ENCODE measurements around the gene EVL. TPM values are rescaled to one million over a fixed set of nuclear protein-coding genes. Genes with fewer than 3 reads are reported as not detected.
"Not testable (repeated sequence)": the region's sequence is repeated elsewhere in the genome, so short reads cannot be mapped to it uniquely, and the experiment has no call there.

The EVL gene
- total RNA-seq, 2 experiments from 2014 or later = 660 to 678 TPM

DNA sequence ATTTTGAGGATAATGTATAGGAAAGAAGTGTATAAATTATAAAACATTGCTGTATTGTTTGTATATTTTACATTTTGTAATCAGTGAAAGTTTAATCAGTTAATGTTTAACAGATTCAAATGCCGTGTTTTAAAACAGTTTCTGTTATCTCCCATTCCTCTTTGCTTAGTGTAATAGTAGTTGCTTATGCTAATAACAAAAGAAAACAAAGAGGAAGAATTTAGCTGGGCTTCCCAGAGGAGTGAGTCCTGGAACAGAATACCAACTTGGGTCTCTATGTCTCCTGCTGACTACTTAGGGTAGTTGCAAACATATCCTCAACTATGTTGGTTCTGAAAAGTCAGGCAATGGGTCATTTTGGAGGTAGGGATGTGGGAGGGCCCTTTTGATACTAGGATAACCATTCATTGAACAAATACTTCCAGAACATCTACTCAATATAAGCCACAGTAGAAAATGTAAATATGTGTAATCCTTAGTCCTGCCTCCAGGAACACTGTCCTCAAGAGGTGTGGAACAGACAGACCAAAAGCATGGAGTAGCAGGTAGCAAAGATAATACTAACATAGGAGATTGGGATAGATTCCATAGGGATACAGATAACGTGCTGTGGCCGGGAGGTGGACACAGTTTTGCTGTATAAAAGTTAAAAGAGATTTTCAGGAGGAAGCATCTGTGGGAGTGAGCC is 36.1 kb upstream of the EVL start:
- Histone ChIP-seq H3K4me1 (ENCODE audit: insufficient read depth, low read length) (peaks cover 3% of the 10 kb centered on the region), H3K27ac (ENCODE audit: low read depth in 1 of 2, low read length in 2 of 2) (no peak overlapping the region), H3K27me3 (ENCODE audit: control insufficient read depth in 1 of 2, insufficient read depth in 2 of 2, low read length in 2 of 2) (no peaks in the 10 kb centered on the region), H3K36me3 (ENCODE audit: insufficient read depth, low read length) (no peaks in the 10 kb centered on the region), H3K4me3 (ENCODE audit: low read length) (no peak overlapping the region), H3K9me3 (ENCODE audit: control insufficient read depth in 1 of 2, insufficient read depth in 1 of 2, low read length in 2 of 2) (no peaks in the 10 kb centered on the region)
- DNase-seq (no peak), ATAC-seq (ENCODE audit: poor library complexity) (no peak)
- intact Hi-C loops (cut with DNase I, micrococcal nuclease) = no loop called here
- ChIA-PET POLR2A (no interaction called here), CTCF (no interaction called here)
- H3K36me3 Mint-ChIP-seq (ENCODE audit: low read depth) = no peaks in the 10 kb centered on the region
- H3K4me1 Mint-ChIP-seq (ENCODE audit: low read depth) = peaks cover 6% of the 10 kb centered on the region
- H3K9me3 Mint-ChIP-seq = no peaks in the 10 kb centered on the region
- no peak overlapping the region for H3K27ac Mint-ChIP-seq
- TF ChIP-seq, protein P1, sequence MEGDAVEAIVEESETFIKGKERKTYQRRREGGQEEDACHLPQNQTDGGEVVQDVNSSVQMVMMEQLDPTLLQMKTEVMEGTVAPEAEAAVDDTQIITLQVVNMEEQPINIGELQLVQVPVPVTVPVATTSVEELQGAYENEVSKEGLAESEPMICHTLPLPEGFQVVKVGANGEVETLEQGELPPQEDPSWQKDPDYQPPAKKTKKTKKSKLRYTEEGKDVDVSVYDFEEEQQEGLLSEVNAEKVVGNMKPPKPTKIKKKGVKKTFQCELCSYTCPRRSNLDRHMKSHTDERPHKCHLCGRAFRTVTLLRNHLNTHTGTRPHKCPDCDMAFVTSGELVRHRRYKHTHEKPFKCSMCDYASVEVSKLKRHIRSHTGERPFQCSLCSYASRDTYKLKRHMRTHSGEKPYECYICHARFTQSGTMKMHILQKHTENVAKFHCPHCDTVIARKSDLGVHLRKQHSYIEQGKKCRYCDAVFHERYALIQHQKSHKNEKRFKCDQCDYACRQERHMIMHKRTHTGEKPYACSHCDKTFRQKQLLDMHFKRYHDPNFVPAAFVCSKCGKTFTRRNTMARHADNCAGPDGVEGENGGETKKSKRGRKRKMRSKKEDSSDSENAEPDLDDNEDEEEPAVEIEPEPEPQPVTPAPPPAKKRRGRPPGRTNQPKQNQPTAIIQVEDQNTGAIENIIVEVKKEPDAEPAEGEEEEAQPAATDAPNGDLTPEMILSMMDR (IDR thresholded peaks at IDR 0.05) = no peak
- H3K4me3 Mint-ChIP-seq = no peak overlapping the region
- H3K27me3 Mint-ChIP-seq = no peaks in the 10 kb centered on the region

- H3K36me3 Mint-ChIP-seq (ENCODE audit: low read depth); H3K9me3 ChIP-seq (ENCODE audit: control insufficient read depth in 1 of 2, insufficient read depth in 1 of 2, low read length in 2 of 2); H3K4me1 Mint-ChIP-seq (ENCODE audit: low read depth); CTCF ChIA-PET; H3K27ac Mint-ChIP-seq; intact Hi-C loops (cut with DNase I, micrococcal nuclease); H3K27ac ChIP-seq (ENCODE audit: low read depth in 1 of 2, low read length in 2 of 2); DNase-seq; H3K9me3 Mint-ChIP-seq; H3K27me3 ChIP-seq (ENCODE audit: control insufficient read depth in 1 of 2, insufficient read depth in 2 of 2, low read length in 2 of 2); H3K27me3 Mint-ChIP-seq; H3K4me1 ChIP-seq (ENCODE audit: insufficient read depth, low read length); ATAC-seq (ENCODE audit: poor library complexity); H3K4me3 ChIP-seq (ENCODE audit: low read length); H3K36me3 ChIP-seq (ENCODE audit: insufficient read depth, low read length); POLR2A ChIA-PET; H3K4me3 Mint-ChIP-seq: not testable (repeated sequence)
Measured at GRCh38 chr14:100030006-100030405, 35.2 kb upstream of the EVL start.

- no peak overlapping the region for H3K27ac Mint-ChIP-seq
- H3K27me3 ChIP-seq (ENCODE audit: control insufficient read depth in 1 of 2, insufficient read depth in 2 of 2, low read length in 2 of 2) = no peaks in the 10 kb centered on the region
- ChIA-PET POLR2A (no interaction called here), CTCF (no interaction called here)
- DNase-seq (no peak), ATAC-seq (ENCODE audit: poor library complexity) (no peak)
- no peaks in the 10 kb centered on the region for H3K9me3 Mint-ChIP-seq
- H3K9me3 ChIP-seq (ENCODE audit: control insufficient read depth in 1 of 2, insufficient read depth in 1 of 2, low read length in 2 of 2) = no peaks in the 10 kb centered on the region
- H3K27me3 Mint-ChIP-seq = no peaks in the 10 kb centered on the region
- no peak overlapping the region for H3K4me3 ChIP-seq (ENCODE audit: low read length)
- H3K36me3 Mint-ChIP-seq (ENCODE audit: low read depth) = no peaks in the 10 kb centered on the region
- H3K4me1 Mint-ChIP-seq (ENCODE audit: low read depth) = no peaks in the 10 kb centered on the region
- H3K4me1 ChIP-seq (ENCODE audit: insufficient read depth, low read length) = no peaks in the 10 kb centered on the region
- TF ChIP-seq, protein P1 (IDR thresholded peaks at IDR 0.05) = no peak
- no peak overlapping the region for H3K4me3 Mint-ChIP-seq
- intact Hi-C loops (cut with DNase I, micrococcal nuclease) = no loop called here
- H3K27ac ChIP-seq (ENCODE audit: low read depth in 1 of 2, low read length in 2 of 2) = no peak overlapping the region
- H3K36me3 ChIP-seq (ENCODE audit: insufficient read depth, low read length) = no peaks in the 10 kb centered on the region
Measured at GRCh38 chr14:100030452-100031153, 34.6 kb upstream of the EVL start.
